Measurements from ENCODE around the gene GPC6.

- TF ChIP-seq EZH2phosphoT487 (IDR thresholded peaks at IDR 0.05; ENCODE audit: insufficient read depth, low read depth) (no peak), EZH2 (IDR thresholded peaks at IDR 0.05; ENCODE audit: insufficient read depth, poor library complexity, severe bottlenecking) (no peak)
These were observed 804.0 kb downstream of the GPC6 start for GRCh38 chr13:94030415-94031119.

Data from GM23248 (cell line).